WERI-Rb-1 (cell line): ENCODE data around the gene MACROD1.

Source experiments
- DNase-seq: peaks from one replicate; pipeline ENCODE4 v3.0.0-alpha.2; 2020
- H3K27ac ChIP-seq: fragments of 250-450 bp; sonication (Bioruptor Pico); 2 replicates; pipeline ENCODE4 v1.5.1; 2020; ENCODE audit warnings: mild to moderate bottlenecking, moderate library complexity
- H3K27me3 ChIP-seq: fragments of 250-450 bp; sonication (Bioruptor Pico); 2 replicates; pipeline ENCODE4 v1.5.1; 2021; ENCODE audit warnings: mild to moderate bottlenecking, low read depth, moderate library complexity; ENCODE audit not compliant: insufficient read depth, severe bottlenecking
- H3K36me3 ChIP-seq: fragments of 250-450 bp; sonication (Bioruptor Pico); 2 replicates; pipeline ENCODE4 v1.5.1; 2020; ENCODE audit warnings: mild to moderate bottlenecking, moderate library complexity
- H3K4me3 ChIP-seq: 2 replicates; pipeline ENCODE4 v1.5.1; 2011; ENCODE audit warnings: low read depth, mild to moderate bottlenecking, control low read depth, low read length
- H3K9me3 ChIP-seq: fragments of 250-450 bp; sonication (Bioruptor Pico); 2 replicates; pipeline ENCODE4 v1.5.1; 2021; ENCODE audit warnings: mild to moderate bottlenecking, moderate library complexity; ENCODE audit not compliant: severe bottlenecking
- CTCF ChIP-seq: IDR thresholded peaks from 2 replicates; pipeline ENCODE4 v1.5.1; 2011; ENCODE audit warnings: low read depth, mild to moderate bottlenecking, control low read depth, inconsistent platforms, low read length

Gene MACROD1

DNA sequence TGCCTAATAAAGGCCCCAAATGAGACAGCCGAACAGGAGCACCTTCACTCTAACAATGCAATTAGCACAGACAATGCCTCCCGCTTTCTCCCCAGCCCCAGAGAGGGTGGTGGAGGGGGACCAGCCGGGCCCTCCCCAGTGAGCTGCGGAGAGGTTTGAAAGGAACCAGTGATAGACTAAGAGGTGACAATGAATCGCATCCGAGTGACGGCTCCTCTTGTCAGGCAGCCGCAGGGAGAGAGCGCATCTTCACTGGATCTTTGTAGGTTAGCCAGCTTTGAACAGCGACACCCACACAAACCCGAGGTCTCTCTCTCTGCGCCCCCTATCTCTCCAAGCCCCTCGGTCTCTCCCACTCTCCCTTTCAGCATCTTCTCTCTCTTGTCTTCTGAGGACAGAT lies 102.1 kb downstream of the MACROD1 start:
- Histone ChIP-seq H3K27me3 (no peaks in the 10 kb centered on the region), H3K9me3 (no peaks in the 10 kb centered on the region), H3K4me3 (no peak overlapping the region), H3K27ac (no peak overlapping the region), H3K36me3 (no peaks in the 10 kb centered on the region; the same call in 1 of the 2 replicates)
- no peak for TF ChIP-seq CTCF
- DNase-seq: no peak

DNA sequence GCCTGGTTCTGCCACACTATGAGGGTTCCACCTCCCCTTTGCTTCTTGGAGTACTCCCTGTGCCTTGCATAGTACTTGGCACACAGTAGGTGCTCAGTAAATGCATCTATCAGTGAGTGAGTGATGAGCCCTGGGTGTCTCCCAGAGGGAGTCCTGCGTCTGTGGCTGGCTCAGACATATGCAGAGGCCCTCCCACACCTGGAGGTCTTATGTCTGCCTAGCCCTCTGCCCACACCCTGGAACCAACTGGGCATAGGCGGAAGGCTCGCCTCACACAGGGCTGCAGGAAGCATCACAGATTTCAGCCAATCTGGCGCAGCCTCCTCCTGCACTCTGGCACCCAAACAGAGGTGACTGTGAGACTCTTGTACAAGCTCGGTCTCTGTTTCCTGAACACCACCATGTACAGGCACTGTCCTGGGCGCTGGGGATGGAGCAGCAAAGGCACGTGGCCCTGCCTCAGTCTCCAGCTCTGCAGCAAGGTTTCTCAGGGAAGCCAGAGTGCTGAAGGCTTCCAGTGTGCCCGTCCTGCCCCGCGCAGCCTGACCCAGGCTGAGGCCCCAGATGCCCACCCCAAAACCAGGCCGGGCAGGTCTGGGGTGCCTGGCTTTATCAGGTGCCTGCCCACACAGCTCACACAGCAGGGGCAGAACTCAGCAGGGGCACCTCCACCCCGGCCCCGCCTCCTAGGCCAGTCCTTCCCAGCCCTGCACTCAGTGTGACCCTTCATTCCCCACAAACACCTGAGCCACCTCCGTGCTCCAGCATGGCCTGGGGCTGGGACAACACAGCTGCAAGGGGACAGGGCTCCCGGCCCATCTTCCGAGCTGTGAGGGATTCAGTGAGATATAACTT lies 103.5 kb downstream of the MACROD1 start:
- Histone ChIP-seq H3K27me3 (no peaks in the 10 kb centered on the region), H3K36me3 (peaks cover 4% of the 10 kb centered on the region; the same call in 1 of the 2 replicates), H3K27ac (no peak overlapping the region), H3K9me3 (no peaks in the 10 kb centered on the region), H3K4me3 (no peak overlapping the region)
- DNase-seq: no peak
- TF ChIP-seq CTCF: no peak

DNA sequence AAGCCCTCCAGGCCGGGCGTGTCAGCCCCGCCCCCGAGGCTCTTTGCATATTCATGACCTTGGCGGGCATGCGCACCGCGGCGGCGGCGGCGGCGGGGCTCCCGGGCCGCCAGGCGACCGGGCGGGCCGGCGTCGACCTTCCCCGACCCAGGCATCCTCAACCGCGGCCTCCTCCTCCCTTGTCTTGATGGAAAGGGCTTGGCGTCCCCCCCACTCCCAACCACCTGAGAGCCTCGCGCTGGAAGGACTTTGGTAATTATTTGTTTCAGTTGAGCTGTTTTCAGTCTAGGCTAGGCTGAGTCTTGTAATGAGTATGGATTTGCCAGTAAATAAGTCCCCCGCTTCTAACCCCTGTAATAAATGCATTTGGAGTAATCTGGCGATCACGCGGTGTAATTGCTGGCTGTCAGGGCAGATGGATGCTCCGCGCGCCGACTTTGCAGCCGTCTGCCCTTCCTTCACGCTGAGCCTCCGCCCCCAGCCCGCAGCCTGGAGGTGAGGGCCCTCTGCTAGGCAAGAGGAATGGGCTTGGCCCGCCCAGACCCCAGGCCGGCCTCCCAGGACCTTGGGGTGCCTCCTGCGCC lies 105.0 kb downstream of the MACROD1 start:
- H3K27me3 ChIP-seq: no peaks in the 10 kb centered on the region
- H3K9me3 ChIP-seq: no peaks in the 10 kb centered on the region
- H3K4me3 ChIP-seq: peak overlapping the region; percentile 38
- peak; percentile 89 for DNase-seq
- H3K36me3 ChIP-seq: peaks cover 4% of the 10 kb centered on the region; the same call in 1 of the 2 replicates
- peak overlapping the region; percentile 91 for H3K27ac ChIP-seq
- no peak for TF ChIP-seq CTCF

GRCh38 chr11:64060263-64060860 lies 105.6 kb downstream of the MACROD1 start:
- H3K27me3 ChIP-seq: no peaks in the 10 kb centered on the region
- H3K27ac ChIP-seq: peak overlapping the region; percentile 91
- H3K9me3 ChIP-seq: no peaks in the 10 kb centered on the region
- TF ChIP-seq CTCF: no peak
- peaks cover 4% of the 10 kb centered on the region; the same call in 1 of the 2 replicates for H3K36me3 ChIP-seq
- no peak for DNase-seq
- peak overlapping the region; percentile 35 for H3K4me3 ChIP-seq

DNA sequence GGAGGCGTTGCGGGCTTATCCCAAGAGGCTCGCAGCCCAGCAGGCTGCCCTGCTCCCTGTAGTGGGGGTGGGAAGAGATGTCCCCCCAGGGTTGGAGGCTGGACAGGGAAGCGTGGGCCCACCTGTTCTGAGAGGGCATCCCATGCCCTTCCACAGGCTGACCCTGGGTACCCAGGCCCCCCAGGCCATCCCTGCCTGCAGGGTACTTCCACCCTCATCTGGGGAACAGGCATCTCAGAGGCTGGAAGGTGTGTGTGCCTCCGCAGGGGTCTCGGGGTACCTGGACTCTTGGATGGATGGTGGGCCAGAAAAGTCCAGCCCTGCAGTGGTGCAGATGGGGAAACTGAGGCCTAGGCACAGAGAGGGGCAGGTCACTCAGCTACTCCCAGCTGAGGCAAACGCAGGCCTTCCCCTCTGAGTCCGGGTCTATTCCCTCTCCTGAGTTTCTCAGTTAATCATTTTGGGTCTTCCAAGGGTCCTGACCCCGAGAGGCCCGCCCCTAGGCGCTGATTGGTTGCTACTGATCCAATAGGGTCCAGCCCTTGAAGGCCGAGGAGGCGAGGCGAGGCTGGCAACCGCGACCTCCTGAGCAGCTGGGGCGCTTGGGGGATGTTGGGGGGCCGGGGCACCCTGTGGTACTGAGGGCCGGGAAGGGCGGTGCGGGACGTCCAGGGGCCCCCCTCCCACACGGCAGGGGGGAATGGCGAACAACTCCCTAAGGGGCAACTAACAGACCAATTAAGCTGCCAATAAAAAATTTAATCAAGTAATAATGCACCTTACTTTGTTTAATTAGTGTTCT lies 106.4 kb downstream of the MACROD1 start:
- TF ChIP-seq CTCF: no peak
- no peaks in the 10 kb centered on the region for H3K9me3 ChIP-seq
- no peaks in the 10 kb centered on the region for H3K27me3 ChIP-seq

More for the DNA sequence above, 106.4 kb downstream of the MACROD1 start:
- peaks cover 4% of the 10 kb centered on the region; the same call in 1 of the 2 replicates for H3K36me3 ChIP-seq
- DNase-seq: no peak
- no peak overlapping the region for H3K4me3 ChIP-seq
- H3K27ac ChIP-seq: peak overlapping the region; percentile 91
